Body of pancreas (tissue), 4 donors: ENCODE results near the gene PCGF2.

ENCODE experiments used
- CTCF ChIP-seq, 7 experiments: fragments of 450-650 bp in 4 of 7; fragments of 200-600 bp in 3 of 7; sonication (generic) in 3 of 7; IDR thresholded peaks; one replicate each; pipeline ENCODE4 v1.5.1; 2016 to 2019; ENCODE audit warnings: antibody characterized with exemption in 7 of 7
- POLR2A ChIP-seq, 3 donors: fragments of 450-650 bp; IDR thresholded peaks; one replicate each; pipeline ENCODE4 v1.6.1; 2016; ENCODE audit warnings: antibody characterized with exemption in 3 of 3, mild to moderate bottlenecking in 2 of 3

GRCh38 chr17:38761612-38762011 is 13.5 kb upstream of the PCGF2 start:
- no peak for TF ChIP-seq CTCF (IDR thresholded peaks at IDR 0.05)
- TF ChIP-seq POLR2A (IDR thresholded peaks at IDR 0.05) = no peak
